ENCODE measurements around the gene TIAM2. TPM values are rescaled to one million over a fixed set of nuclear protein-coding genes. Genes with fewer than 3 reads are reported as not detected.

Gene TIAM2
- polyA plus RNA-seq, 6 donors from 2014 or later, result 0.34 to 2.8 (median 0.58) TPM; not detected in 1

DNA sequence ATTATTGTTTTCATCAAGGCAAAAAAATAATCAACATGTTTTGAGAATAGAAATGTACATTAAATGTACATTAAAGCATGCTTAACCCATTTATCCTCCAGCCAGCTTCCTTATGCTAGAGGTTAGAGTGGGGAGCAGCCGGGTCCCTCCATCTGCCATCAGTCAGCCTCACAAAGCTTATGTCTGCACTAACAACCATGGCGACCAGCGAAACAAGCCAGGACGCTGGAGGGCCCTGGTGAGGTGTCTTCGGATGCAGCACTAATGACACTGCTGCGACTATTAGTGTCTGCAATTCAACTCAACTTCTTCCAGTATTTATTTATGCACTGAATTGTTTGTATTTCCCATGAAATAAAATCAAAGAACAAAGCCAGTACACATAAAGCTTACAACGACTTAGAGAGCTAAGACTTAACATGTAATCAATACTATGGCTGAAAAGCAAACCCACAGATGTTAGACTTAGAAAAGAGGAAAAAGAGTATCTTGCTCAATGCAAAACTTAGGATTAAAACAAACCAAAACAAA is 275.5 kb downstream of the TIAM2 start:
- Mint-ChIP-seq H3K36me3 (peaks cover 14 to 29% of the 10 kb centered on the region in 2 donors), H3K27ac (no peak overlapping the region), H3K4me3 (no peak overlapping the region), H3K9me3 (no peaks in the 10 kb centered on the region), H3K27me3 (no peaks in the 10 kb centered on the region), H3K4me1 (peaks cover 0 to 7% (median 0%) of the 10 kb centered on the region in 3 donors)
- no peak for DNase-seq
- ATAC-seq (ENCODE audit: low read depth in 2 of 2), result no peak

DNA sequence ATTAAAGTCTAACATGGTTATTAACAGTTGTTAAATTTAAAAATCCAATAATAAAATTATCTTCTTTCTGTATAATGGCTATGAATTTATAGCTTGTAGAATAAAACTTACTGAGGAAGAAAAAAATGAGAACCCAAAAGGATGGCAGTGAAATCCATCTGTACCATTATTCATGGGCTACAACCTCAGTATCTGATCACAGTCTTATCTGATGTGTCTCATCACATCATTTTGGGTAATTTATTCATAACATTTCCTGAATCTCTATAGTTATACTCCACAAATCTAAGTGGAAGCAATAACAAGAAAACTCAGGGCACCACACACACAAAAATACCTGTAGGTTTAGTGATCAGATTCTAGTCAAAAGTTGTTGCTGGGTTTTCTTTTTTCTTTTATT is 276.0 kb downstream of the TIAM2 start:
- H3K27me3 Mint-ChIP-seq, result no peaks in the 10 kb centered on the region
- peaks cover 14 to 29% of the 10 kb centered on the region in 2 donors for H3K36me3 Mint-ChIP-seq
- DNase-seq, result no peak
- H3K4me3 Mint-ChIP-seq, result no peak overlapping the region
- H3K4me1 Mint-ChIP-seq, result peaks cover 0 to 7% (median 0%) of the 10 kb centered on the region in 3 donors
- no peak for ATAC-seq (ENCODE audit: low read depth in 2 of 2)
- H3K9me3 Mint-ChIP-seq, result no peaks in the 10 kb centered on the region
- H3K27ac Mint-ChIP-seq, result no peak overlapping the region

DNA sequence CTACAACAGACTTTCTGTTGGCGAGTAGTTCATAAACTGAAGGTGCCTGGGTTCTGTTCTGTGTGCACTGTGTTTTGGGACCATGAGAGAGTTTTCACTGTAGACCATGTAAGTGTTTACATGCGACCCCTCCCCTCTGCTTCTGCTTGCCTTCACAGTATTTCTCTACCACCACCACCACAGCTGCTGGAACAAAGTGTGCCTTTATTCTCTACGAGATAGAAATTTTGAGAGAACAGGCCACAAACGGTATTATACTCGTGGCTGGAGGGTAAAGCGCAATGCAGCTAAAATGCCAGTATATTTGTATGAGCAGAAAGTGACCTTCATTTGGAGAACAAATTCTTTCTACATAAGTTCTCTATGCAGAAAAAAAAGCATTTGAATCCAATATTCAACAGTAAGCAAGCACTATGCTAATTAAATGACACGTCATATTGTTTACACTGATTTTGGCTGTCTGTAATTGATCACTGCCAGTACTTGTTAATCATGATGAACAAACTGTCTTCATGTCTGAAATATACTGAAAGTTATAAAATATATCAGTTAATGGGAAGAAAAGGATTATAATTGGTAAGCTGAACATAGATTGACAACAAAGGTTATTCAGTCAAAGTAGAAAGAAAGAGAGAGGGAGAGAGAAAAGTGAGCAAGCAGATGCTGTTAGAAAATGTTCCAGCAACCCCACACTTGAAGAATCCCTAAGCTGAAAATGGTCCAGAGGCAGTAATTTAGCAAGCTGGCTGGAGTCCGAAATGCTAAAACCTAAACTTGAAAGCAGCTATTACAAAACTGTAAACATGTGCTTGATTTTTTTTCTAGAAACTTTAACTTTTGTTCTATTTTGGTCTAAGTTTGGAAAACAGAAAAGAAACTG is 277.5 kb downstream of the TIAM2 start:
- no peak for DNase-seq
- Mint-ChIP-seq H3K36me3 (peaks cover 14 to 23% of the 10 kb centered on the region in 2 donors), H3K27ac (peak overlapping the region in 2 of 6 donors; percentile 53 to 73), H3K27me3 (no peaks in the 10 kb centered on the region), H3K4me1 (peaks cover 0 to 7% (median 0%) of the 10 kb centered on the region in 3 donors), H3K4me3 (no peak overlapping the region), H3K9me3 (no peaks in the 10 kb centered on the region)
- ATAC-seq (ENCODE audit: low read depth in 2 of 2), result no peak

DNA sequence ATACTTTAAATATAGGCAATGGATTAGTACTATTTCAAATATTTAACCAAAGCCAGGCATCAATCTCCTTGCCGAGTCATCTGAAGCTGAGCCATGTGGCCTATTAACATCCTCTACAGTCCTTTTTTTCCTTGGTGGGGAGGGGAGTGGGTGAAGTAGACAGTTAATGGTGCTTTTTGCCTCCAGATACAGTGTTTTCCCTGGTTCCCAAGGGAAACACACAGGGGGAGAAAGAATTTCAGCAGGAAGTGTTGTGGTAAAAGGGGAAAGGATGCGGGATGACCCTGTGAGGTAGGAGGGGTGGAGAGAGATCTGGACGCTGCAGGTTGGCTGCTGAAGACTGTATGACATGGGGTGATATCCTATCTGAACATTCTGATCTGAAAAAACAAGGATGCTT is 278.3 kb downstream of the TIAM2 start:
- ATAC-seq (ENCODE audit: low read depth in 2 of 2) (no peak), DNase-seq (no peak)
- H3K36me3 Mint-ChIP-seq, result peaks cover 14 to 17% of the 10 kb centered on the region in 2 donors
- H3K4me1 Mint-ChIP-seq, result peaks cover 0 to 3% (median 0%) of the 10 kb centered on the region in 3 donors
- H3K27ac Mint-ChIP-seq, result peak overlapping the region in 4 of 6 donors; percentile 10 to 83 (median 76)
- H3K4me3 Mint-ChIP-seq, result no peak overlapping the region
- H3K27me3 Mint-ChIP-seq, result no peaks in the 10 kb centered on the region
- no peaks in the 10 kb centered on the region for H3K9me3 Mint-ChIP-seq

DNA sequence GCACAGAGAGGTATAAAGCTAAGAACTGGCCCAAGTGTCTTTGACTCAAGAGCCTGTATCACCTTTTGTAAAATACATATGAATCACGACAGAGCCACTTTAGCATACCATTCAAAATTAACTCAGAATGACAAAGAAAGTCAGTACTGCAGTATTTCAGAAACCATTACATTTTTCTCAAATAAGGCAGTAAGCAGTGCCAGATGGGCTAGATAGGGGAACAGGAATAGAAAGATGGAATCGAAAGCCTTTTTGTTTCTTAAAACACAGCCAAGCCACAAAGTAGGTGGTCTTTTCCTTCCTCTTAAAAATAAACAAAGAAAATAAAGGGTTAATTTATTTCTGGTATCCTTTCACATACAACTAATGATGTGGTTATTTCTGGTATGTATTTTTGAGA is 279.0 kb downstream of the TIAM2 start:
- ATAC-seq (ENCODE audit: low read depth in 2 of 2) (no peak), DNase-seq (no peak)
- Mint-ChIP-seq H3K27ac (no peak overlapping the region), H3K4me1 (peaks cover 0 to 3% (median 0%) of the 10 kb centered on the region in 3 donors), H3K9me3 (no peaks in the 10 kb centered on the region), H3K27me3 (no peaks in the 10 kb centered on the region), H3K4me3 (no peak overlapping the region), H3K36me3 (peaks cover 14 to 21% of the 10 kb centered on the region in 2 donors)

DNA sequence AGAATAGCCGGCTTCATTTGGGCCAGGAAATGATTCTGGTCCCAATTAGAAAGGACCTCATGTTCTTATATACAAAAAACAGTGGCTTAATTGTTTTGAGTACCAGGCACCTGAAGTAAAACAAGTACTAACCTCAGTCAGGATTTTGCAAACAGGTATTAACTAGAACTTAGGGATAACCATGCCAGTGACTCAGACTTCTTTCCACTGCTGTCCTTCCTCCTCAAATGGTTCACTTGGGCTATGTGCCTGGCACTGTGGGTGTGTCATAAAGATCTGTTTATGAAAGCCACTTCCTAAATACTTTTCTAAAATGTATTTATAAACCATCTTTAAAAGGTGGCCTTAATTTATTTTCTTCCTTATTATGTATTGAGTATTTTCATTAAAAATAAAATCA is 279.4 kb downstream of the TIAM2 start:
- Mint-ChIP-seq H3K4me3 (no peak overlapping the region), H3K27me3 (no peaks in the 10 kb centered on the region), H3K4me1 (peaks cover 0 to 3% (median 0%) of the 10 kb centered on the region in 3 donors), H3K9me3 (no peaks in the 10 kb centered on the region), H3K36me3 (peaks cover 14 to 25% of the 10 kb centered on the region in 2 donors), H3K27ac (no peak overlapping the region)
- DNase-seq (no peak), ATAC-seq (ENCODE audit: low read depth in 2 of 2) (no peak)

DNA sequence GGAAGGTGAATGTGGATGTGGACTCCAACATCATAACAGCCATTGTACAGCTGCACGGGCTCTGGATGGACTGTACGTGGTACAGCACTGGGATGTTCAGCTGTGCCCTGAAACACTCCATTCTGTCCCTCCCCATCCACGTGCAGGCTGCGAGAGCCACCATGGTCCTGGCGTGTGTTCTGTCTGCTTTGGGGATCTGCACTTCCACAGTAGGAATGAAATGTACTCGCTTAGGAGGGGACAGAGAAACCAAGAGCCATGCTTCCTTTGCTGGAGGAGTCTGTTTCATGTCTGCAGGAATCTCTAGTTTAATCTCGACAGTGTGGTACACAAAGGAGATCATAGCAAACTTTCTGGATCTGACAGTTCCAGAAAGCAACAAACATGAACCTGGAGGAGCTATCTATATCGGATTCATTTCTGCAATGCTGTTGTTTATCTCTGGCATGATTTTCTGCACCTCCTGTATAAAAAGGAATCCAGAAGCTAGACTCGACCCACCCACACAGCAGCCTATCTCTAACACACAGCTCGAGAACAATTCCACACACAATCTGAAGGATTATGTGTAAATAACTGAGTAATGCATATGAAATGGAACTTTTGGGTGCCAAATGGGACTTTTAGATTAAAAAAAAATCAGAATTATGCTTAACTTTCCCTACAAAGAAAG is 280.8 kb downstream of the TIAM2 start:
- Mint-ChIP-seq H3K27me3 (no peaks in the 10 kb centered on the region), H3K4me1 (peaks cover 0 to 8% (median 0%) of the 10 kb centered on the region in 3 donors), H3K9me3 (no peaks in the 10 kb centered on the region), H3K4me3 (no peak overlapping the region), H3K27ac (peak overlapping the region in 2 of 6 donors; percentile 30 to 70), H3K36me3 (peaks cover 17 to 28% of the 10 kb centered on the region in 2 donors)
- DNase-seq, result no peak
- ATAC-seq (ENCODE audit: low read depth in 2 of 2), result no peak

DNA sequence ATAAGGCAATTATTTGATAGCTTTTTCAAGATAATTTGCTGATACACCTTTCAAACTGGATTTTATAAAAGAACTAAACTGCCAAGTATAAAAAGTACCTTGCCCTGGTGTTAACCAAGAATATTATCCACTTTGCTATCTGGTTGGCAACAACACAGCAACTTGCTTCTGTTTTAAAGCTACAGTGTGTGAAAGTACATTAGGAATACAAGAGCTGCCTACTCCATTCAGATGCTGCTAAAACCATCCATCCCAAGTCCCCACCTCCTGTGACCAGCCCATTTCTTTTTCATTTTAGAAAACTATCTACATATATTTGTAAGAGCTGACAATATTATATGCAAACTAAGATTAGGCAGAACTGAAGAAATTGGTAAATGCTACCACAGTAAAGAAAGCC is 281.5 kb downstream of the TIAM2 start:
- Mint-ChIP-seq H3K27ac (no peak overlapping the region), H3K4me3 (no peak overlapping the region)
- no peak for ATAC-seq (ENCODE audit: low read depth in 2 of 2)

DNA sequence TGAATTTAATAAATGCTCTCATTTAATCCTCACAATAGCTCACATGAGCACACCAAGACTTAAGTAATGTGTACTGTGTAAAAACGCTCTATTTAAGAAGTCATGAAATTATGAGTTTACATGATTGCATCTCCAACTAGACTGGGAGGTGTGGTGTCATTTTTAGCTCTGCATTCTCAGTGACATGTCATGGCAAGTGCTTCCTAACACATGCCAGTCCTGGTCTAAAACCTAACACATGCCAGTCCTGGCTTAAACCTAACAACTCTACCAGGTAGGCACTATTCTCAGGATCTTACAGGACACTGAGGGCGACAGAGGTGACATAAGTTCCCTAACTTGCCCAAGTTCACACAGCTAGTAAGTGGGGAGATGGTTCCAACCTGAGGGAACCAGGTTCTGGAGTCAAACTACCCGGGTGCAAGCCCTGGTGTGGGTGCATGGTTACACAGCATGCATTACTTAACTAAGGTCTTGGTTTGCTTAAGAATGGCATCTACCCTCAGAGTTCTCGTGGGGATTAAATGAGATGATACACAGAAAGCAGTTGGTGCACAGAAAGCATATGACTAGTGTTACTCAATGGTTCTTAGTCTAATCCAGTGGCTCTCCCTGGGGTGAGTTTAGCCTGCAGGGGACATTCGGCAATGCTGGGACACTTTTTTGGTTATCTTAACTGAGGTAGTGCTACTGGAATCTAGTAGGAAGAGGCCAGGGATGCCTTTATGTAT is 283.4 kb downstream of the TIAM2 start:
- H3K4me3 Mint-ChIP-seq, result no peak overlapping the region
- DNase-seq (no peak), ATAC-seq (ENCODE audit: low read depth in 2 of 2) (no peak)
- peaks cover 11 to 30% of the 10 kb centered on the region in 2 donors for H3K36me3 Mint-ChIP-seq
- H3K4me1 Mint-ChIP-seq, result peaks cover 0 to 5% (median 0%) of the 10 kb centered on the region in 3 donors
- no peaks in the 10 kb centered on the region for H3K9me3 Mint-ChIP-seq
- H3K27me3 Mint-ChIP-seq, result no peaks in the 10 kb centered on the region
- H3K27ac Mint-ChIP-seq, result peak overlapping the region in 3 of 6 donors; percentile 24 to 86 (median 33)

More for the DNA sequence above, 281.5 kb downstream of the TIAM2 start:
- no peak for DNase-seq
- Mint-ChIP-seq H3K9me3 (no peaks in the 10 kb centered on the region), H3K4me1 (peaks cover 0 to 8% (median 0%) of the 10 kb centered on the region in 3 donors), H3K36me3 (peaks cover 17 to 28% of the 10 kb centered on the region in 2 donors), H3K27me3 (no peaks in the 10 kb centered on the region)

DNA sequence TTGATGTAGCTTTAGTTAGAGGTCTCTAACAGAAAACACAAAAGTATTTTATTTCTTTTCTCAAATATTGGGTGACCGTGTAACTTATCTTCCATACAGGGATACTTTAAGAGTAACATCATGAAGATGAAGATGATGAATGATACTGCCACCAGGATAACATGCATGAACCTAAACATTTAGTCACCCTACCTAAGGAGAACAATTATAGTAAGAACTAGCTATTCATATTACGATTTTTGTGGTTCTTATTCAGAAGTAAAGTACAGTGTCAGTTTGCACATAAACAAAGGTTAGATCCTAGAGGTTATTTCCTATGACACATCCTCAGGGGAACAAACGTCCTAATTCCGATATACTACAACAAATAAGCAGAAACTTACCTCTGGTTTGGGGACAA is 289.7 kb downstream of the TIAM2 start:
- ATAC-seq (ENCODE audit: low read depth in 2 of 2), result no peak
- Mint-ChIP-seq H3K9me3 (no peaks in the 10 kb centered on the region), H3K27me3 (no peaks in the 10 kb centered on the region), H3K4me1 (peaks cover 0 to 8% (median 0%) of the 10 kb centered on the region in 3 donors), H3K27ac (no peak overlapping the region), H3K4me3 (no peak overlapping the region), H3K36me3 (peaks cover 18 to 19% of the 10 kb centered on the region in 2 donors)
- no peak for DNase-seq

DNA sequence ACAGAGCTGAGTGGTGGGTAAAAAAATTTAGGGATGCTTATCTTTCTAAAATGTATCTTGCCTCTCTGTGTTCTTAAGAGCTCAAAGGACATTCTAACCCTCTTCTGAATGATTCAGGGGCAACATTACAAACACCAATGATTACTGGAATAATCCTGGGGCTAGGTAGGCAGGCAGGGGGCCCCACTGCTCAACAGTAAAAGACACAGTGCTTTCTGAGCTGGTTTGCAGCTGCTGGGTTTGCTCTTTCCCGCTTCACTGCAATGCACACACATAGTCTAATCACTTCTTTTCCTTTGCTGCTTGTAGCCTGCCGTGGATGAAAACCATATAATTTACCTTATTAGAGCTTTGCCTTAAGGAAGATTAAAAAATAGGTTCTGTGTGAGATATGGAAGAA is 292.6 kb downstream of the TIAM2 start:
- H3K4me1 Mint-ChIP-seq, result peaks cover 0 to 8% (median 0%) of the 10 kb centered on the region in 3 donors
- no peak overlapping the region for H3K27ac Mint-ChIP-seq
- H3K9me3 Mint-ChIP-seq, result no peaks in the 10 kb centered on the region
- no peaks in the 10 kb centered on the region for H3K27me3 Mint-ChIP-seq
- no peak for ATAC-seq (ENCODE audit: low read depth in 2 of 2)
- peaks cover 24 to 26% of the 10 kb centered on the region in 2 donors for H3K36me3 Mint-ChIP-seq
- DNase-seq, result no peak
- H3K4me3 Mint-ChIP-seq, result no peak overlapping the region

DNA sequence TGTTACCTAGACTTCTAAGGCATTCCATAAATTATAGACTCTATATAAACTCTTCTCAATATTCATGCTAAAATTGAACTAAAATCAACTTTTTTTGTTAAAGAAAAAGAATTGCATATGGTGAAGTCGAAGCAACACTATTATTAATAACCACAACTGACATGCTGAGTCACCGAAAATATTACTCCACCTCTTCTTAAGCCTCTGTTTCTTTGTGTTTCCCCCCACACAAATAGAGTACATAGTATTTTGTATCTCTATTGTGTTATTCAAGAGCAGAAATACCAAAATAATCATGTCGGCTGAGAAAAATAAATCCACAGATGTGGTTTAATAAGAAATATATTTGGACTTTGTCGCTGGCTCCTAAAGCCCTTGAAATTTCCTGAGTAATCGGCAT is 295.4 kb downstream of the TIAM2 start:
- ATAC-seq (ENCODE audit: low read depth in 2 of 2) (no peak), DNase-seq (no peak)
- H3K9me3 Mint-ChIP-seq, result no peaks in the 10 kb centered on the region
- peaks cover 0 to 8% (median 0%) of the 10 kb centered on the region in 3 donors for H3K4me1 Mint-ChIP-seq
- H3K27ac Mint-ChIP-seq, result no peak overlapping the region
- no peaks in the 10 kb centered on the region for H3K27me3 Mint-ChIP-seq
- H3K36me3 Mint-ChIP-seq, result peaks cover 22 to 39% of the 10 kb centered on the region in 2 donors
- H3K4me3 Mint-ChIP-seq, result no peak overlapping the region

DNA sequence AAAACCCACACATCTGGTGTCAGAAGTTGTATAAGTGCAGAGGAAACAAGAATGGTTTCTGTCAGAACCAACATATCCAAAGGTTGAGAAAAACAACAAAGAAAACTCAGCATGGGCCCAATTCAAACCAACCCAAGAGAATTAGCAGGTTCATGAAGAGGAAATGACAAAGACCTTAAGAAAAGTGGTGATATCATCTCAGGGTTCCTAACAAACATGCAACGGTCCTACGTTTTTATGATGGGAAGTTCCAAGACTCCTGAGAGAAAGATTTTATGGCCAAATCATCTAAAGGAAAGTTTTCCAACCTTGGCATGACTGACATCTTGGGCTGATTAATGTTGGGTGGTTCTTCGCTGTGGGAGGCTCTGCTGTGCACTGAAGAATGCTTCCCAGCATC is 296.2 kb downstream of the TIAM2 start:
- no peaks in the 10 kb centered on the region for H3K9me3 Mint-ChIP-seq
- H3K27me3 Mint-ChIP-seq, result no peaks in the 10 kb centered on the region
- DNase-seq, result no peak
- peaks cover 0 to 5% (median 0%) of the 10 kb centered on the region in 3 donors for H3K4me1 Mint-ChIP-seq
- peak overlapping the region in 1 of 6 donors; percentile 41 for H3K27ac Mint-ChIP-seq
- peaks cover 22 to 39% of the 10 kb centered on the region in 2 donors for H3K36me3 Mint-ChIP-seq
- H3K4me3 Mint-ChIP-seq, result no peak overlapping the region
- ATAC-seq (ENCODE audit: low read depth in 2 of 2), result no peak
